Ovary (tissue), 9 donors: ENCODE measurements around the gene TNRC6B. TPM values are rescaled to one million over a fixed set of nuclear protein-coding genes. Genes with fewer than 3 reads are reported as not detected.
"Not testable (repeated sequence)": the region's sequence is repeated elsewhere in the genome, so short reads cannot be mapped to it uniquely, and the experiment has no call there.

Experiments
- DNase-seq, 5 donors: peaks; one replicate each; pipeline ENCODE4 v3.0.0-alpha.2; 2019 to 2020
- H3K27ac ChIP-seq, 2 donors: fragments of 200-600 bp; one replicate each; pipeline versions ENCODE4 v1.5.1 to v1.8.0; 2019 to 2022
- H3K27me3 ChIP-seq: fragments of 200-600 bp; one replicate; pipeline ENCODE4 v1.8.0; 2022
- H3K36me3 ChIP-seq: fragments of 200-600 bp; sonication (generic); one replicate; pipeline ENCODE4 v1.5.1; 2019
- H3K4me1 ChIP-seq: one replicate; pipeline ENCODE4 v1.8.1; 2013; ENCODE audit warnings: mild to moderate bottlenecking, moderate library complexity; ENCODE audit not compliant: insufficient read depth
- H3K4me3 ChIP-seq: fragments of 200-600 bp; sonication (generic); one replicate; pipeline ENCODE4 v1.5.1; 2017
- H3K9me3 ChIP-seq, 2 donors: fragments of 200-600 bp in 1 of 2; sonication (generic) in 1 of 2; one replicate each; pipeline versions ENCODE4 v1.5.1 to v1.8.1; 2013 to 2019; ENCODE audit warnings: mild to moderate bottlenecking in 1 of 2, moderate library complexity in 1 of 2
- CTCF ChIP-seq, 3 donors: fragments of 450-650 bp in 2 of 3; fragments of 200-600 bp in 1 of 3; IDR thresholded peaks; one replicate each; pipeline versions ENCODE4 v1.5.1 to v1.8.0; 2016 to 2022; ENCODE audit warnings: antibody characterized with exemption in 3 of 3, mild to moderate bottlenecking in 1 of 3
- EP300 ChIP-seq: sonication (generic); formaldehyde crosslinking; IDR thresholded peaks from one replicate; pipeline ENCODE4 v1.6.1; 2017; ENCODE audit warnings: antibody characterized with exemption
- POLR2A ChIP-seq: fragments of 450-650 bp; IDR thresholded peaks from one replicate; pipeline ENCODE4 v1.6.1; 2017; ENCODE audit warnings: antibody characterized with exemption, mild to moderate bottlenecking, moderate library complexity
- WGBS, 3 donors: extraction: QIAGEN DNeasy Blood & Tissue Kit in 1 of 3; methylation state at CpG; one replicate each; pipeline versions ENCODE4 v1.1.5 to v1.1.7; 2013 to 2017; 5-methylcytosine and 5-hydroxymethylcytosine counted together
- intact Hi-C, 4 donors: fragments of 100-400 bp; cut with DNase I; formaldehyde crosslinking; loops; one replicate each; pipeline versions ENCODE4 v1.11.0 to v1.15.1; 2022 to 2023
- polyA plus RNA-seq, 2 donors: library from polyadenylated mRNA; stranded (reverse); fragments of 200-250 nt in 1 of 2; fragments of 350-450 nt in 1 of 2; fragmentation: Illumina TruSeq in 1 of 2; extraction: RNeasy Lipid Tissue Mini Kit (QIAGEN cat#74804) in 1 of 2; gene quantifications; one replicate each; pipeline ENCODE4 v1.2.3, GENCODE V29; 2013 to 2014
- total RNA-seq, 7 donors: library from RNA; depleted of rRNA in 2 of 7; stranded (reverse); fragments of >200 nt in 2 of 7; fragmentation: NEBNext Ultra II Directional in 3 of 7; extraction: Animal tissue kit (Norgen Biotek cat#: 25700) in 3 of 7; gene quantifications; one replicate each; pipeline versions ENCODE4 v1.1.0 to v1.2.4, GENCODE V29; 2016 to 2023
- donor health status: DM: no; HTN: no; CAD: no; lungs with moderate emphysema.
- donor health status: DM: no; HTN: no; CAD: no.
- donor health status: Bipolar disorder and iron deficiency.
- donor health status: DM: yes; HTN: yes; CAD: no.
- donor health status: DM: no; HTN: no; CAD: no.
- donor health status: DM: yes; HTN: yes; CAD: no.

The TNRC6B gene
- total and polyA plus RNA-seq, 9 donors: 9.4 to 52.1 (median 47.5) TPM

GRCh38 chr22:40368836-40369235 lies 191.1 kb downstream of the TNRC6B start:
- H3K4me3 ChIP-seq: no peak overlapping the region
- H3K36me3 ChIP-seq: no peaks in the 10 kb centered on the region
- no peaks in the 10 kb centered on the region for H3K27me3 ChIP-seq
- H3K27ac ChIP-seq: no peak overlapping the region
- 85 to 95% (median 92%) methylated on average over 3 of the region's 3 CpGs for WGBS, 3 donors
- TF ChIP-seq POLR2A: no peak
- intact Hi-C loops: no loop called here
- no peaks in the 10 kb centered on the region for H3K9me3 ChIP-seq
- peaks cover 1% of the 10 kb centered on the region for H3K4me1 ChIP-seq
- no peak for DNase-seq

GRCh38 chr22:40374567-40374966 lies 196.8 kb downstream of the TNRC6B start:
- peaks cover 1% of the 10 kb centered on the region for H3K4me1 ChIP-seq
- H3K27me3 ChIP-seq: no peaks in the 10 kb centered on the region
- no peaks in the 10 kb centered on the region for H3K9me3 ChIP-seq
- no peak for DNase-seq
- TF ChIP-seq EP300 (no peak), CTCF (IDR thresholded peaks at IDR 0.05) (no peak), POLR2A (no peak)
- 88 to 98% (median 94%) methylated on average over 8 of the region's 8 CpGs for WGBS, 3 donors
- no peak overlapping the region for H3K4me3 ChIP-seq
- H3K36me3 ChIP-seq: no peaks in the 10 kb centered on the region
- H3K27ac ChIP-seq: no peak overlapping the region
- intact Hi-C loops: no loop called here

DNA sequence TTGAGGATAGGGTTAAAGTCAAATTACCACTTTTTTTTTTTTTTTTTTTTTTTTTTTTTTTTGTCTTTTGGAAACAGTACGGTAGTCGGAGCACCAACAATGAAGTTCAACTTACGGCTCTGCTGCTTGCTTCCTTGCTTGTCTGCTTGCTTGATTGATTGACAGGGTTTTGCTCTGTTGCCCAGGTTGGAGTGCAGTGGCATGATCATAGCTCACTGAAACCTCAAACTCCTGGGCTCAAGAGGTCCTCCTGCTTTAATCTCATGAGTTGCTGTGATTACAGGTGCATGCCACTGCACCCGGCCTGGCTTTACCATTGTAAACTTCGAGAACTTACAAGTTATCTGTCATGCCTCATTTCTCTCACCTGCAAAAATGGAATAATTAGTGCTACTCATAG lies 198.4 kb downstream of the TNRC6B start:
- WGBS, 3 donors: 79 to 88% (median 87%) methylated on average over 5 of the region's 5 CpGs
- TF ChIP-seq CTCF (IDR thresholded peaks at IDR 0.05) (no peak), POLR2A (no peak)
- Histone ChIP-seq H3K9me3 (no peaks in the 10 kb centered on the region), H3K27ac (no peak overlapping the region), H3K36me3 (no peaks in the 10 kb centered on the region), H3K4me1 (no peaks in the 10 kb centered on the region), H3K27me3 (no peaks in the 10 kb centered on the region), H3K4me3 (no peak overlapping the region)
- intact Hi-C loops: no loop called here
- no peak for DNase-seq

DNA sequence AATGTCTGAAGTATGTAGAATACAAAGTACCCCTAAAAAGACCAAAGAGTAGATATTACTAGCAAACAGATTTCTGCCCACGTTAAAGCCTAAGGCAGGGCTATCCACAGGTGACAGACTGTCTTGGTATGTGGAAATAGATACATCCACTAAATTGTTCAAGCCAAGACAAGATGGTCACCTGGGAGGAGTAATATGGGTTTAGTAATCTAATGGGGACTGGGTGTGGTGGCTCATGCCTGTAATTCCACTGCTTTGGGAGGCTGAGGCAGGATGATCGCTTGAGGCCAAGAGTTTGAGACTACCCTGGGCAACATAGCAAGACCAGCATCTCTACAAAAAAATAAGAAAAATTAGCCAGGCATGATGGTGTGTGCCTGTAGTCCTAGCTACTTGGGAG lies 200.2 kb downstream of the TNRC6B start:
- Histone ChIP-seq H3K9me3 (no peaks in the 10 kb centered on the region), H3K27me3 (no peaks in the 10 kb centered on the region), H3K36me3 (no peaks in the 10 kb centered on the region), H3K4me3 (no peak overlapping the region), H3K4me1 (no peaks in the 10 kb centered on the region), H3K27ac (no peak overlapping the region)
- WGBS, 3 donors: 93 to 98% (median 96%) methylated on average over 2 of the region's 2 CpGs
- TF ChIP-seq EP300: no peak
- TF ChIP-seq CTCF (IDR thresholded peaks at IDR 0.05): no peak
- no peak for TF ChIP-seq POLR2A
- no peak for DNase-seq
- intact Hi-C loops: no loop called here

- WGBS, 3 donors: 93% methylated on average over 11 of the region's 11 CpGs
- H3K27me3 ChIP-seq, intact Hi-C loops, H3K4me3 ChIP-seq, H3K27ac ChIP-seq, H3K36me3 ChIP-seq, H3K9me3 ChIP-seq, DNase-seq, H3K4me1 ChIP-seq: not testable (repeated sequence)
These were observed 200.7 kb downstream of the TNRC6B start for GRCh38 chr22:40378448-40378847.

- H3K9me3 ChIP-seq: no peaks in the 10 kb centered on the region
- H3K27me3 ChIP-seq: no peaks in the 10 kb centered on the region
- peaks cover 3% of the 10 kb centered on the region for H3K4me1 ChIP-seq
- no peak overlapping the region for H3K4me3 ChIP-seq
- TF ChIP-seq POLR2A: no peak
- no peak for TF ChIP-seq EP300
- TF ChIP-seq CTCF (IDR thresholded peaks at IDR 0.05): no peak
- WGBS, 3 donors: 92 to 98% (median 96%) methylated on average over 3 of the region's 3 CpGs
- H3K27ac ChIP-seq: no peak overlapping the region
- DNase-seq: no peak
- intact Hi-C loops: no loop called here
- no peaks in the 10 kb centered on the region for H3K36me3 ChIP-seq
These were observed 203.7 kb downstream of the TNRC6B start for GRCh38 chr22:40381461-40381860.
